ENCODE data around the gene CYP1B1. TPM values are rescaled to one million over a fixed set of nuclear protein-coding genes. Genes with fewer than 3 reads are reported as not detected.
"Not testable (repeated sequence)": the region's sequence is repeated elsewhere in the genome, so short reads cannot be mapped to it uniquely, and the experiment has no call there.

The CYP1B1 gene
- total RNA-seq, 2 donors from 2014 or later, result 19.4 to 289 TPM

DNA sequence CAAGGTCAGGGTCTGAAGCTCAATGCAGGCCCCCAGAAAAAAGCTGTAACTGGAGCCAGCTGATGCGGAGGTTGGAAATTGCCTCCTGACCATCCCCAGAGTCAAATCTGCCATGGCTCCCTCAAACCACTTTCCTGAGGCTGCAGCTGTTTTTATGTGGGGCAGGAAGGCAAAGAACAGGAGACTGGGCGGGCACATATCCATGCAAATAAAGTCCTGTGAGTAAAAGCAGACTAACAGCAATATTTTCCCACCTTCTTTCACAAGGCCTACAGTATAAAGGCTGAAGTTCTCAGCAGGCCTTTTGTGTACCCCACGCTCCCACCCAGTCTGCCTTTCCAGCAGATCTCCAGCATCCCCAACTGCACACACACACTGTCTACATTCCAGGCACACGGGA lies 47.1 kb downstream of the CYP1B1 start:
- no peak overlapping the region for H3K27ac ChIP-seq
- H3K4me3 ChIP-seq, result no peak overlapping the region
- TF ChIP-seq POLR2AphosphoS5 (IDR thresholded peaks at IDR 0.05), result no peak
- no peak for TF ChIP-seq POLR2A (IDR thresholded peaks at IDR 0.05)
- TF ChIP-seq, protein P1, sequence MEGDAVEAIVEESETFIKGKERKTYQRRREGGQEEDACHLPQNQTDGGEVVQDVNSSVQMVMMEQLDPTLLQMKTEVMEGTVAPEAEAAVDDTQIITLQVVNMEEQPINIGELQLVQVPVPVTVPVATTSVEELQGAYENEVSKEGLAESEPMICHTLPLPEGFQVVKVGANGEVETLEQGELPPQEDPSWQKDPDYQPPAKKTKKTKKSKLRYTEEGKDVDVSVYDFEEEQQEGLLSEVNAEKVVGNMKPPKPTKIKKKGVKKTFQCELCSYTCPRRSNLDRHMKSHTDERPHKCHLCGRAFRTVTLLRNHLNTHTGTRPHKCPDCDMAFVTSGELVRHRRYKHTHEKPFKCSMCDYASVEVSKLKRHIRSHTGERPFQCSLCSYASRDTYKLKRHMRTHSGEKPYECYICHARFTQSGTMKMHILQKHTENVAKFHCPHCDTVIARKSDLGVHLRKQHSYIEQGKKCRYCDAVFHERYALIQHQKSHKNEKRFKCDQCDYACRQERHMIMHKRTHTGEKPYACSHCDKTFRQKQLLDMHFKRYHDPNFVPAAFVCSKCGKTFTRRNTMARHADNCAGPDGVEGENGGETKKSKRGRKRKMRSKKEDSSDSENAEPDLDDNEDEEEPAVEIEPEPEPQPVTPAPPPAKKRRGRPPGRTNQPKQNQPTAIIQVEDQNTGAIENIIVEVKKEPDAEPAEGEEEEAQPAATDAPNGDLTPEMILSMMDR (IDR thresholded peaks at IDR 0.05), result no peak
- intact Hi-C loops (cut with DNase I), result no loop called here
- H3K4me1 ChIP-seq (replicated peaks), result no peaks in the 10 kb centered on the region
- H3K27me3 ChIP-seq (replicated peaks; ENCODE audit: insufficient read depth), result no peaks in the 10 kb centered on the region
- H3K36me3 ChIP-seq, result no peaks in the 10 kb centered on the region
- H3K9me3 ChIP-seq, result no peaks in the 10 kb centered on the region
- no peak for DNase-seq (ENCODE audit: low spot score)
- WGBS, result 88% methylated on average over 4 of the region's 4 CpGs

DNA sequence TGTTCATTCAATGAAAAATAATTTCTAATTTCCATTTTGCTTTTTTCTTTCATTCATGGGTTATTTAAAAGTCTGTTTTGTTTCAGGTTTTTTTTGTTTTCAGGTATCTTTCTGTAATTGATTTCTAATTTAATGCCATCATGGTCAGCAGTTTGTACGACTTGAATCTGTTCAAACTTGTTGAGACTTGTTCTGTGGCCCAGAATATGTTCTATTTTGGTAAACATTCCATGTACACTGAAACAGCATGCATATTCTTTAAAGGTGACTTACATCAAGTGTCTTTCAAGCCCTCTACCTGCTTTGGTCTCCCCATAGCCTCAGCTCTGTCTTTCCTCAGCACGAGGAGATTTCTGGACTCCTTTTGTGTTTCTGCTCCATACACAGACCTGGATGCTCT lies 49.1 kb downstream of the CYP1B1 start:
- Histone ChIP-seq H3K4me1 (replicated peaks) (no peaks in the 10 kb centered on the region), H3K27me3 (replicated peaks; ENCODE audit: insufficient read depth) (no peaks in the 10 kb centered on the region), H3K27ac (no peak overlapping the region), H3K9me3 (no peaks in the 10 kb centered on the region), H3K4me3 (no peak overlapping the region), H3K36me3 (no peaks in the 10 kb centered on the region)
- intact Hi-C loops (cut with DNase I), result no loop called here
- no peak for TF ChIP-seq POLR2A (IDR thresholded peaks at IDR 0.05)
- no peak for TF ChIP-seq POLR2AphosphoS5 (IDR thresholded peaks at IDR 0.05)
- TF ChIP-seq, protein P1 (IDR thresholded peaks at IDR 0.05), result no peak
- WGBS, result 43% methylated on average over 2 of the region's 2 CpGs
- DNase-seq (ENCODE audit: low spot score), result no peak

DNA sequence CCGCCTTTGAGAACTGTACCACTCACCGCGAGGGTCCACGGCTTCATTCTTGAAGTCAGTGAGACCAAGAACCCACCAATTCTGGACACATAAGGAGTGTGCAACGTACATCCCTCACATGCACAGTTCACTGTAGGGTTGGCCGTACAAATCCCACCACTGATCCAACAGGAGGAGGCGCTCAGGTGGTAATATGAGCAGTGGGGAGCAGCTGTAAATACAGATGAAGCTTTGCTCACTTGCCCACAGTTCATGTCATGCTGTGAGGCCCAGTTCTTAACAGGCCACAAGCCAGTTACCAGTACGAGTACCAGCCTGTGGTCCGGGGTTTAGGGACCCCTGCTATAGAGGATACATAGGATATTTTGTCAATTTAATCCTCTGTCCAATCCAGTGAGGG lies 54.4 kb downstream of the CYP1B1 start:
- Histone ChIP-seq H3K36me3 (no peaks in the 10 kb centered on the region), H3K4me1 (replicated peaks) (no peaks in the 10 kb centered on the region), H3K9me3 (no peaks in the 10 kb centered on the region), H3K4me3 (no peak overlapping the region), H3K27me3 (replicated peaks; ENCODE audit: insufficient read depth) (no peaks in the 10 kb centered on the region), H3K27ac (no peak overlapping the region)
- WGBS, result 95% methylated on average over 9 of the region's 9 CpGs
- intact Hi-C loops (cut with DNase I), result no loop called here
- DNase-seq (ENCODE audit: low spot score), result no peak
- TF ChIP-seq POLR2A (IDR thresholded peaks at IDR 0.05) (no peak), POLR2AphosphoS5 (IDR thresholded peaks at IDR 0.05) (no peak)
- TF ChIP-seq, protein P1 (IDR thresholded peaks at IDR 0.05), result no peak

DNA sequence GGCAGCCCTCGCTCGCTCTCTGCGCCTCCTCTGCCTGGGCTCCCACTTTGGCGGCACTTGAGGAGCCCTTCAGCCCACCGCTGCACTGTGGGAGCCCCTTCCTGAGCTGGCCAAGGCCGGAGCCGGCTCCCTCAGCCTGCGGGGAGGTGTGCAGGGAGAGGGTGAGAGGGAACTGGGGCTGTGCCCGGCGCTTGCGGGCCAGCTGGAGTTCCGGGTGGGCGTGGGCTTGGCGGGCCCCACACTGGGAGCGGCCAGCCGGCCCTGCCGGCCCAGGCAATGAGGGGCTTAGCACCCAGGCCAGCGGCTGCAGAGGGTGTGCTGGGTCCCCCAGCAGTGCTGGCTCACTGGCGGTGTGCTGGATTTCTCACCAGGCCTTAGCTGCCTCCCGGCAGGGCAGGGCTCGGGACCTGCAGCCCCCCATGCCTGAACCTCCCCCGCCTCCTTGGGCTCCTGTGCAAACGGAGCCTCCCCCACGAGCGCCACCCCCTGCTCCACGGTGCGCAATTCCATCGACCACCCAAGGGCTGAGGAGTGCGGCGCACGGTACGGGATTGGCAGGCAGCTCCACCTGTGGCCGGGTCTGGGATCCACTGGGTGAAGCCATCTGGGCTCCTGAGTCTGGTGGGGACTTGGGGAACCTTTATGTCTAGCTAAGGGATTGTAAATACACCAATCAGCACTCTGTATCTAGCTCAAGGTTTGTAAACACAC lies 55.4 kb downstream of the CYP1B1 start:
- 97% methylated on average over 21 of the region's 33 CpGs for WGBS
- not testable (repeated sequence) for DNase-seq (ENCODE audit: low spot score)

DNA sequence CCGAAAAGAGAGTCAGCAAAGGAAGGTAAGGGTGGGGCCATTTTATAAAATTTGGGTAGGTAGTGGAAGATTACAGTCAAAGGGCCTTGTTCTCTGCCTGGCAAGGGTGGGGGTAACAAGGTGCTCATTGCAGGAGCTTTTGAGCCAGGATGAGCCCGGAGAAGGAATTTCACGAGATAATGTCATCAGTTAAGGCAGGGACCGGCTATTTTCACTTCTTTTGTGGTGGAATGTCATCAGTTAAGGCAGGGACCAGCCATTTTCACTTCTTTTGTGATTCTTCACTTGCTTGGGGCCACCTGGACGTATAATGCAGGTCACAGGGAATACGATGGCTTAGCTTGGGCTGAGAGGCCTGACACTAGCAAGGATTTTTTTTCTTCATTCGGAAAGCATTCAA lies 58.1 kb downstream of the CYP1B1 start:
- intact Hi-C loops (cut with DNase I), result no loop called here
- H3K36me3 ChIP-seq, result no peaks in the 10 kb centered on the region
- TF ChIP-seq, protein P1 (IDR thresholded peaks at IDR 0.05), result no peak
- TF ChIP-seq POLR2A (IDR thresholded peaks at IDR 0.05), result no peak
- no peak for TF ChIP-seq POLR2AphosphoS5 (IDR thresholded peaks at IDR 0.05)

More for the DNA sequence above, 55.4 kb downstream of the CYP1B1 start:
- H3K27ac ChIP-seq; H3K36me3 ChIP-seq; H3K27me3 ChIP-seq (replicated peaks; ENCODE audit: insufficient read depth); intact Hi-C loops (cut with DNase I); H3K4me3 ChIP-seq; H3K9me3 ChIP-seq; H3K4me1 ChIP-seq (replicated peaks): not testable (repeated sequence)

More for the DNA sequence above, 58.1 kb downstream of the CYP1B1 start:
- H3K4me1 ChIP-seq (replicated peaks), result no peaks in the 10 kb centered on the region
- H3K9me3 ChIP-seq, result no peaks in the 10 kb centered on the region
- no peak overlapping the region for H3K27ac ChIP-seq
- WGBS, result 83% methylated on average over 7 of the region's 7 CpGs
- no peaks in the 10 kb centered on the region for H3K27me3 ChIP-seq (replicated peaks; ENCODE audit: insufficient read depth)
- DNase-seq (ENCODE audit: low spot score), result no peak
- no peak overlapping the region for H3K4me3 ChIP-seq

Other genes with a start within 250 kb of the CYP1B1 start
- gene RMDN2, start 150.9 kb downstream of the CYP1B1 start, total RNA-seq, result 1 to 10 TPM; 9.0 to 9.2 TPM

Data from prostate gland (tissue), 2 donors.